HEK293T (cell line): Measurements from ENCODE around the gene WFDC11.
"Not testable (repeated sequence)": the region's sequence is repeated elsewhere in the genome, so short reads cannot be mapped to it uniquely, and the experiment has no call there.

Experiments
- ELF4 ChIP-seq: fragments of 450-650 bp; IDR thresholded peaks from 2 replicates; pipeline ENCODE4 v1.6.1; 2017; ENCODE audit warnings: antibody characterized with exemption
- FOXK2 ChIP-seq: fragments of 450-650 bp; IDR thresholded peaks from 2 replicates; pipeline ENCODE4 v1.6.1; 2016; ENCODE audit warnings: mild to moderate bottlenecking
- FOXM1 ChIP-seq: fragments of 450-650 bp; IDR thresholded peaks from 2 replicates; pipeline ENCODE4 v1.6.1; 2017; ENCODE audit warnings: mild to moderate bottlenecking, borderline replicate concordance
- HDGF ChIP-seq: fragments of 450-650 bp; IDR thresholded peaks from 2 replicates; pipeline ENCODE4 v1.6.1; 2017; ENCODE audit warnings: antibody characterized with exemption, borderline replicate concordance
- SP1 ChIP-seq: fragments of 450-650 bp; IDR thresholded peaks from 2 replicates; pipeline ENCODE4 v1.6.1; 2017
- SUZ12 ChIP-seq: fragments of 450-650 bp; IDR thresholded peaks from 2 replicates; pipeline ENCODE4 v1.6.1; 2016; ENCODE audit warnings: mild to moderate bottlenecking
- ZNF384 ChIP-seq: fragments of 450-650 bp; IDR thresholded peaks from 2 replicates; pipeline ENCODE4 v1.6.1; 2016
- TF ChIP-seq, protein P1 (sequence below): fragments of 450-650 bp; IDR thresholded peaks from 2 replicates; pipeline ENCODE4 v1.6.1; 2016

DNA sequence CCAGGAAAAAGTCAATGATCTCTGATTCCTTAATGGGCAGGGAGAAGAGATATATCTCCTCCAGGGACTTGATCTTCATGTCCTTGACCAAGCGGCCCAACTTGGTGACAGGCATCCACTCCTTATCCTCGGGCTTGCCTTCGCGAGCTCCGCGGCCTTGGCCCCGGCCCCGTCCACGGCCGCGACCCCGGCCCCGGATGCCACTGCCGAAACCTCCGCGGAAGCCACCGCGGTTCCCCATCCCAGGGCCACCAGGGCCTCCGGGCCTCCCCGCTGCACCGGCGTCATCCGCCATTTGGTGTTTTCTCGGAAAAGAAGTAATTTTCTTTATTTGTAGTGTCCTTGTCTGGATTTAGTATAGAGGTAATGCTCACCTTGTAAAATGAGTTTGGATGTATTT, 29.0 kb downstream of the WFDC11 start:
- TF ChIP-seq ELF4, SUZ12, ZNF384, FOXK2, HDGF, SP1, FOXM1: not testable (repeated sequence)
- TF ChIP-seq, protein P1, sequence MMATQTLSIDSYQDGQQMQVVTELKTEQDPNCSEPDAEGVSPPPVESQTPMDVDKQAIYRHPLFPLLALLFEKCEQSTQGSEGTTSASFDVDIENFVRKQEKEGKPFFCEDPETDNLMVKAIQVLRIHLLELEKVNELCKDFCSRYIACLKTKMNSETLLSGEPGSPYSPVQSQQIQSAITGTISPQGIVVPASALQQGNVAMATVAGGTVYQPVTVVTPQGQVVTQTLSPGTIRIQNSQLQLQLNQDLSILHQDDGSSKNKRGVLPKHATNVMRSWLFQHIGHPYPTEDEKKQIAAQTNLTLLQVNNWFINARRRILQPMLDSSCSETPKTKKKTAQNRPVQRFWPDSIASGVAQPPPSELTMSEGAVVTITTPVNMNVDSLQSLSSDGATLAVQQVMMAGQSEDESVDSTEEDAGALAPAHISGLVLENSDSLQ = not testable (repeated sequence)
